ENCODE data around the gene ROBO1. TPM values are rescaled to one million over a fixed set of nuclear protein-coding genes. Genes with fewer than 3 reads are reported as not detected.

Gene ROBO1
- total and polyA plus RNA-seq, 2 of the 8 experiments (the other 6 are each of a cell fraction or from before 2014, with no cell fraction given), result 51.4 to 91.0 TPM

DNA sequence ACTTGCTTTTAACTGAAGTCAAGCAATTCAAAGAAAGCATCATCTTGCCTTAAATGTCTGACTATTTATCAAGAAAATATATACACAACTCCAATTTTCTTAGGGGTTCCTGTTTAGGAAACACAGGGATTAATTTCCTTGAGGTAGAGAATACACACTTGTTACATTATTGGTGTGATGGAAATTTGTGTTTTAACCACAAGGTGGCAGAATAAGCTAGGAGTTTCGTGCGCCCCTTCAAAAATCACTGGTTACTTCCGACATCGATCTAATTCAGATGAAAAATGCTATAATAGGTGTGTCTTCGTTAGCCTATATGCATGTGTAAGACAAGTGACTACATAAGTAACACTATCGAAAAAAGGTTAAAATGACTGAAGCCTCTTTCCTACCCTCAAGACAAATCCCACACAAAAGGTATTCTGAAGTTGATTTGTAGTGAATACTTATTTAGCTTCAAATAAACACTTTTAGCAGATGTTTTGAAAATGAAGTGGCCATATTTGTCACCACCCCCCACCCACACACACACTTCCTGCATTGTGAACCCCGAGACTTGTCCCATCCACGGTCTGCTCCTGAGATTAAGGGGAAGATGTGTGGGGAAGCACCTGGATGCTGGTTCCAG, 246.5 kb downstream of the ROBO1 start (continued):
- TF ChIP-seq, protein P1, sequence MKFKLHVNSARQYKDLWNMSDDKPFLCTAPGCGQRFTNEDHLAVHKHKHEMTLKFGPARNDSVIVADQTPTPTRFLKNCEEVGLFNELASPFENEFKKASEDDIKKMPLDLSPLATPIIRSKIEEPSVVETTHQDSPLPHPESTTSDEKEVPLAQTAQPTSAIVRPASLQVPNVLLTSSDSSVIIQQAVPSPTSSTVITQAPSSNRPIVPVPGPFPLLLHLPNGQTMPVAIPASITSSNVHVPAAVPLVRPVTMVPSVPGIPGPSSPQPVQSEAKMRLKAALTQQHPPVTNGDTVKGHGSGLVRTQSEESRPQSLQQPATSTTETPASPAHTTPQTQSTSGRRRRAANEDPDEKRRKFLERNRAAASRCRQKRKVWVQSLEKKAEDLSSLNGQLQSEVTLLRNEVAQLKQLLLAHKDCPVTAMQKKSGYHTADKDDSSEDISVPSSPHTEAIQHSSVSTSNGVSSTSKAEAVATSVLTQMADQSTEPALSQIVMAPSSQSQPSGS (IDR thresholded peaks at IDR 0.05; ENCODE audit: low read length), result no peak
- TF ChIP-seq SP4 (IDR thresholded peaks at IDR 0.05; ENCODE audit: low read length) (no peak), TBP (IDR thresholded peaks at IDR 0.05; ENCODE audit: low read depth, low read length) (no peak), FOSL1 (IDR thresholded peaks at IDR 0.05; ENCODE audit: insufficient read depth, low read depth, low read length) (no peak), BACH1 (IDR thresholded peaks at IDR 0.05; ENCODE audit: low read length) (no peak), GTF2F1 (IDR thresholded peaks at IDR 0.05; ENCODE audit: borderline replicate concordance, low read depth, low read length) (no peak)
